ENCODE results near the gene TSPEAR. TPM values are rescaled to one million over a fixed set of nuclear protein-coding genes. Genes with fewer than 3 reads are reported as not detected.
A peak's percentile ranks its signal among the peaks of the same experiment; 100 is the strongest.

The TSPEAR gene
- total RNA-seq, 1 experiment from 2014 or later = 2.1 TPM

- TF ChIP-seq PRDM15 (CRISPR knock-in tag; IDR thresholded peaks at IDR 0.05) = no peak
These were observed 43.9 kb upstream of the TSPEAR start (continued) for GRCh38 chr21:44755227-44755626.

- peak; percentile 8 for DNase-seq (ENCODE audit: low spot score)
- Mint-ChIP-seq H3K36me3 (peaks cover 30% of the 10 kb centered on the region), H3K4me3 (no peak overlapping the region), H3K27me3 (ENCODE audit: low read depth) (peaks cover 26% of the 10 kb centered on the region), H3K9me3 (peaks cover 18% of the 10 kb centered on the region), H3K27ac (no peak overlapping the region), H3K4me1 (peaks cover 47% of the 10 kb centered on the region)
- TF ChIP-seq MXD4 (CRISPR knock-in tag; IDR thresholded peaks at IDR 0.05; ENCODE audit: borderline replicate concordance) (no peak), MAX (CRISPR knock-in tag; IDR thresholded peaks at IDR 0.05) (no peak)
- POLR2A ChIA-PET = no interaction called here
- CTCF ChIA-PET = interaction anchor here (0.6 to 2.8 kb wide), 7 partner anchors 11 to 243 kb away, joined by 3 to 8 read pairs (median 5); partner anchors contain the start of genes PTTG1IP and TSPEAR
- no peak for ATAC-seq
These were observed 42.0 kb upstream of the TSPEAR start for GRCh38 chr21:44753357-44753756.

- ChIA-PET CTCF (interaction anchor here (0.6 to 2.8 kb wide), 7 partner anchors 10 to 243 kb away, joined by 3 to 8 read pairs (median 5); partner anchors contain the start of genes PTTG1IP and TSPEAR), POLR2A (no interaction called here)
- peaks cover 28% of the 10 kb centered on the region for H3K27me3 Mint-ChIP-seq (ENCODE audit: low read depth)
- H3K27ac Mint-ChIP-seq = no peak overlapping the region
- H3K9me3 Mint-ChIP-seq = peaks cover 18% of the 10 kb centered on the region
- no peak overlapping the region for H3K4me3 Mint-ChIP-seq
- TF ChIP-seq NR2C2 (CRISPR knock-in tag; IDR thresholded peaks at IDR 0.05) (no peak), ZNF121 (CRISPR knock-in tag; IDR thresholded peaks at IDR 0.05) (peak; percentile 97)
- peaks cover 53% of the 10 kb centered on the region for H3K4me1 Mint-ChIP-seq
- no peak for ATAC-seq
- H3K36me3 Mint-ChIP-seq = peaks cover 30% of the 10 kb centered on the region
- DNase-seq (ENCODE audit: low spot score) = peak; percentile 5
These were observed 41.4 kb upstream of the TSPEAR start for GRCh38 chr21:44752671-44753235.

- ATAC-seq (no peak), DNase-seq (ENCODE audit: low spot score) (peak; percentile 10)
- no peak overlapping the region for H3K4me3 Mint-ChIP-seq
- POLR2A ChIA-PET = no interaction called here
- peaks cover 25% of the 10 kb centered on the region for H3K9me3 Mint-ChIP-seq
- no peak for TF ChIP-seq PREB (CRISPR knock-in tag; IDR thresholded peaks at IDR 0.05; ENCODE audit: borderline replicate concordance)
- TF ChIP-seq CBFB (CRISPR knock-in tag; IDR thresholded peaks at IDR 0.05; ENCODE audit: low read depth) = no peak
- no peak for TF ChIP-seq GTF2I (CRISPR knock-in tag; conservative IDR thresholded peaks at IDR 0.05)
- no peak for TF ChIP-seq ZNF317 (CRISPR knock-in tag; IDR thresholded peaks at IDR 0.05; ENCODE audit: borderline replicate concordance, low read depth)
- TF ChIP-seq ZNF281 (CRISPR knock-in tag; IDR thresholded peaks at IDR 0.05) = no peak
- no peak for TF ChIP-seq ZNF138 (CRISPR knock-in tag; conservative IDR thresholded peaks at IDR 0.05)
- TF ChIP-seq ELF4 (CRISPR knock-in tag; IDR thresholded peaks at IDR 0.05; ENCODE audit: low read depth) = no peak
- no peak for TF ChIP-seq ZNF396 (CRISPR knock-in tag; IDR thresholded peaks at IDR 0.05; ENCODE audit: borderline replicate concordance)
- TF ChIP-seq HMGXB4 (CRISPR knock-in tag; IDR thresholded peaks at IDR 0.05) = no peak
- no peak for TF ChIP-seq SP1 (CRISPR knock-in tag; conservative IDR thresholded peaks at IDR 0.05)
- no peak for TF ChIP-seq MLX (CRISPR knock-in tag; IDR thresholded peaks at IDR 0.05)
- no peak for TF ChIP-seq NR3C1 (CRISPR knock-in tag; conservative IDR thresholded peaks at IDR 0.05; ENCODE audit: low read depth)
- no peak for TF ChIP-seq ZNF423 (CRISPR knock-in tag; IDR thresholded peaks at IDR 0.05)
- H3K27me3 Mint-ChIP-seq (ENCODE audit: low read depth) = peaks cover 35% of the 10 kb centered on the region
- no peak overlapping the region for H3K27ac Mint-ChIP-seq
- H3K36me3 Mint-ChIP-seq = peaks cover 37% of the 10 kb centered on the region
- H3K4me1 Mint-ChIP-seq = peaks cover 55% of the 10 kb centered on the region
- CTCF ChIA-PET = interaction anchor here (0.7 to 2.8 kb wide), 6 partner anchors 13 to 242 kb away, joined by 3 to 8 read pairs (median 6); partner anchors contain the start of gene TSPEAR
These were observed 40.6 kb upstream of the TSPEAR start for GRCh38 chr21:44751799-44752636.
